ENCODE measurements around the gene BCCIP.

DNA sequence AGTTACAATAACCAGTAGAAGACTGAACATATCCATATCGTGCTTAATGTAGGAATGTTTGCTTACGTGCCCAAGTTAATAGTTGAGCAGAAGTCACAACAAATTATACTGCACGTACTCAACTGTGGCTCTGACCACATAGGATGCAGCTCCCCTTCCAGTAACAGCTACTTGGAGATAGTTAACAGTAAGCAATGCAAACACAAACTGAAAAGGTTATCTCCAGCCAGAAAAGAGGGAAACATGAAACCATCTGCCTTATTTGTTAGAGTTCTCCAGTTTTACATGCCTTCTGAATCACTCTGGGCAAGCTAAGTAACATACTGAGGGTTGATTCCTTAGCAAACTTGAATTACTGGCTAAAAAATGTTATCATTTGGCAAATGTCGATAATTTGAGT, 48.0 kb downstream of the BCCIP start:
- TF ChIP-seq, protein P1, sequence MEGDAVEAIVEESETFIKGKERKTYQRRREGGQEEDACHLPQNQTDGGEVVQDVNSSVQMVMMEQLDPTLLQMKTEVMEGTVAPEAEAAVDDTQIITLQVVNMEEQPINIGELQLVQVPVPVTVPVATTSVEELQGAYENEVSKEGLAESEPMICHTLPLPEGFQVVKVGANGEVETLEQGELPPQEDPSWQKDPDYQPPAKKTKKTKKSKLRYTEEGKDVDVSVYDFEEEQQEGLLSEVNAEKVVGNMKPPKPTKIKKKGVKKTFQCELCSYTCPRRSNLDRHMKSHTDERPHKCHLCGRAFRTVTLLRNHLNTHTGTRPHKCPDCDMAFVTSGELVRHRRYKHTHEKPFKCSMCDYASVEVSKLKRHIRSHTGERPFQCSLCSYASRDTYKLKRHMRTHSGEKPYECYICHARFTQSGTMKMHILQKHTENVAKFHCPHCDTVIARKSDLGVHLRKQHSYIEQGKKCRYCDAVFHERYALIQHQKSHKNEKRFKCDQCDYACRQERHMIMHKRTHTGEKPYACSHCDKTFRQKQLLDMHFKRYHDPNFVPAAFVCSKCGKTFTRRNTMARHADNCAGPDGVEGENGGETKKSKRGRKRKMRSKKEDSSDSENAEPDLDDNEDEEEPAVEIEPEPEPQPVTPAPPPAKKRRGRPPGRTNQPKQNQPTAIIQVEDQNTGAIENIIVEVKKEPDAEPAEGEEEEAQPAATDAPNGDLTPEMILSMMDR (IDR thresholded peaks at IDR 0.05; ENCODE audit: low read depth, low read length, poor library complexity, severe bottlenecking) = no peak
- TF ChIP-seq EZH2phosphoT487 (IDR thresholded peaks at IDR 0.05; ENCODE audit: borderline replicate concordance, low read length) = no peak

All from DOHH2 (cell line).